ENCODE measurements around the gene SEMA6C. TPM values are rescaled to one million over a fixed set of nuclear protein-coding genes. Genes with fewer than 3 reads are reported as not detected.

Gene SEMA6C
- total RNA-seq (2022; extraction: Qiagen RNA extraction; ENCODE audit: low read depth) = 0.59 to 2.2 TPM (median 1.5 TPM) in 5 replicates

DNA sequence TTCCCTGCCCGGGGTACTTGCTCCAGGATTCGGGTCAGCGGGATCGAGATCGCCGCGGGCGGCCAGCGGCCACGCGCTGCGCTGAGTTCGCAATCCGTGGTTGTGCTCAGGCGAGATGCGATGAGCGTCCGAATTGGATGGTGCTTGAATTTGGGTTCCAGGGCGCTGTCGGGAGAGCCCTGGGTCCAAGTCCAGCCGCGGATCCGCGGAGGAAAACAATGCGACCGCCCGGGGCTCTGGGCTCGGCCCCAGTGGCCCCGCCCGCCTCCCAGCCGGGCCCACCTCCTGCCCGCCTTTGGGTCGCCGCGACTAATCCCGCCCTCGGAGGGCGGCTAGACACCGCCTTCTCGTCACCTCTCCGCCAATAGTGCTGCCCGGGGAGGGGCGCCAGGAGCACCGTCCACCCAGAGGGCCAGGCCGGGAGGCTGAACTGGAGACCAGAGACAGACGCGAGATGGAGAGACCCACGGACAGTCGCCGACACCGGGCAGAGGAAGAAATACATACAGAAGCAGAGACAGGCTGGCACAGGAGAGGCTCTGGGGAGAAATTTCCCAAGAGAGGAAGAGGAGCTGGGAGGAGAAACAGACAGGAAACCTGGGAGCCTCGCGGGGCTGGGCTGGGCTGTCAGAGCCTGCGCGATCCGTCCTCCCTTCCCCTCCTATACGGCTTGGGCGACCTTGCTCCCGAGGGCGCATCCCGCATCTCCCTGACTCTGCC, at the start of gene SEMA6C:
Gene SEMA6C, minus strand, starts transcription at position 220 of the 720 bp plus-strand sequence. CDS start 4,010 bp downstream, outside the sequence.

GRCh38 chr1:151189637-151190445, 43.4 kb upstream of the SEMA6C start, which contains the start of gene VPS72:
TSS of gene VPS72 (minus strand) at chr1:151190197. CDS start at chr1:151190121, 76 bp downstream.

DNA sequence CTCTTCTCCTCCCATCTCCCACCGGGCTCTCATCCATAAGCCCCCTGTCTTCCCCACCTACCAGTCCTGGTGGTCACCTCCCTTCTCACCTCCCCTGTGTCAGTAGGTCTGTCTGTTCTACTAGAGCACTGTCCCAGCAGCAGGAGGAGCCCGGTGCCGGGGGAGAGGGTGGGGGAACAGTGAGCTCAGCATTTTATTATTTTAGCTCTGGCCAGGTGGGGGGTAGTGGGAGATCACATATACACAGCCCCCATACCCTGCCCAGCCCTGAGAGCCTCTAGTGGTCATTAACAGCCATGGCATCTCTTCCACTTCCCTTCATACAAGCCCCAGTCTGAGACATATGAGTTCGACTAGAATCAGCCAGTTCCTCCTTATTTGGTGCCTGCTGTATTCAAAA, 29.4 kb upstream of the SEMA6C start, which contains the start of gene TMOD4:
Gene TMOD4, minus strand, starts transcription at position 119 of the 400 bp plus-strand sequence. CDS start 1,106 bp downstream, outside the sequence.

DNA sequence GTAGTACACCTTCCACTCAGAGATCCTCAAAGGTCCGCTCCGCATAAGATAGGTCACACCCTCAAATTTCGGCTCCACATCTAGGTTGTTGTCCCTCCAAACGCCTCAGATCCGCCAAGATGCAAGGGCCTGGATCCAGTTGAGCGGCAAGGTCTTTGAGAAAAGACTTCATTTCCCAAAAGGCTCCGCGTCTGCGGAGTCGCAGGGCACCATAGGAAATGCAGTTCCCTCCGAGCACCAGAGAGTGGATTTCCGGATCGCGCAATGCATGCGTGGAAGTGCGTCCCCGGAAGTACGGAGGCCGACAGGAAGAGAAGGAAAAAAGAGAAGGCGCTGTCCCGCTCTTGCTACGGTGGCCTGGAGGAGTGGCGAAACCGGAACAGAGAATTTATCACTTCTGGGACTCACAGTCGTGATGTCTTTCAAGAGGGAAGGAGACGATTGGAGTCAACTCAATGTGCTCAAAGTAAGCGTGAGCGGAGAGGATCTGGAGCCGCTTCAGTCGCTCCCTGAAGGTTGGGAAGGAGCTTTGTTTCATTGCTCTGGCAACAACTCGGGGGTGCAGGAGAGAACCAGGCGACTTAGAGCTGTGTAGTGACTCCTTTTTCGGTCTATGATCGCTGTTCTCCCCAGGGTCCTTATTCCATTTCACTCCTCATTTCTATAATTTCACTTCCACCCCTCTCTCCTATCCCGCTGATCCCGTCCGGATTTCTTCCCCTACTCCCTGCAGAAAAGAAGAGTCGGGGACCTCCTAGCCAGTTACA, 19.5 kb upstream of the SEMA6C start, which contains the start of the genes LYSMD1 and SCNM1:
Gene LYSMD1, minus strand, starts transcription at position 165 of the 767 bp plus-strand sequence. CDS start 644 bp downstream, outside the sequence.
Gene SCNM1, plus strand, starts transcription at position 407 of the 767 bp plus-strand sequence. Its CDS starts 9 bp downstream, at position 416.

DNA sequence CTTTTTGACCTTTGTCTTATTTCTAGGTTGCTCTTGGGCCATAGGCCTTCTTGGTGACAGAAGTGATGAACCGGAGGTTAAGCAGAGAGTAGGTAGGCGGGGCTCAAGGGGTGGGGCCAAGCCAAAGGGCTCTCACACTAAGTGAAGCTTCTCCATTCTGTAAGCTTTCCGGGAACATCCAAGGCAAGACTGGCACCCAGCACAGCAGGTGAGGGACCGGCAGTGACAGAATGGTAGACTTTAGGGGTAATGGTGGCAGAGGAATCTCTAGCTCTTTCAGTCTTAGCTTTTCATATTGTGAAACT, 10.0 kb upstream of the SEMA6C start, which contains the start of gene TNFAIP8L2:
Gene TNFAIP8L2, plus strand, starts transcription at position 135 of the 305 bp plus-strand sequence. CDS start 2,049 bp downstream, outside the sequence.

Other genes starting within 250 kb of the SEMA6C start
- 22.0 to 26.5 TPM (median 25.5 TPM) in 5 replicates for gene SETDB1, start 220.3 kb downstream of the SEMA6C start, total RNA-seq (2022; extraction: Qiagen RNA extraction; ENCODE audit: low read depth)
- 233 to 262 TPM (median 240 TPM) in 5 replicates for gene CERS2, start 171.8 kb downstream of the SEMA6C start, total RNA-seq (2022; extraction: Qiagen RNA extraction; ENCODE audit: low read depth)
- 0.87 to 1.3 TPM (median 1.1 TPM) in 5 replicates for gene ANXA9, start 164.3 kb downstream of the SEMA6C start, total RNA-seq (2022; extraction: Qiagen RNA extraction; ENCODE audit: low read depth)
- 2.3 to 4.2 TPM (median 3.8 TPM) in 5 replicates for gene MINDY1, start 139.7 kb downstream of the SEMA6C start, total RNA-seq (2022; extraction: Qiagen RNA extraction; ENCODE audit: low read depth)
- 10.8 to 16.0 TPM (median 14.6 TPM) in 5 replicates for gene PRUNE1, start 138.2 kb downstream of the SEMA6C start, total RNA-seq (2022; extraction: Qiagen RNA extraction; ENCODE audit: low read depth)
- gene BNIPL, start 110.0 kb downstream of the SEMA6C start, total RNA-seq (2022; extraction: Qiagen RNA extraction; ENCODE audit: low read depth) = 0.07 to 0.27 TPM (median 0.09 TPM) in 3 of 5 replicates, not detected in the others
- 4.2 to 7.5 TPM (median 6.7 TPM) in 5 replicates for gene C1orf56, start 98.9 kb downstream of the SEMA6C start, total RNA-seq (2022; extraction: Qiagen RNA extraction; ENCODE audit: low read depth)
- gene CDC42SE1, start 87.0 kb downstream of the SEMA6C start, total RNA-seq (2022; extraction: Qiagen RNA extraction; ENCODE audit: low read depth) = 78.6 to 87.3 TPM (median 81.7 TPM) in 5 replicates
- 9.5 to 20.3 TPM (median 17.4 TPM) in 5 replicates for gene MLLT11, start 86.2 kb downstream of the SEMA6C start, total RNA-seq (2022; extraction: Qiagen RNA extraction; ENCODE audit: low read depth)
- 3.2 to 4.0 TPM (median 3.7 TPM) in 5 replicates for gene GABPB2, start 75.9 kb downstream of the SEMA6C start, total RNA-seq (2022; extraction: Qiagen RNA extraction; ENCODE audit: low read depth)
- not detected in 5 replicates for gene TNFAIP8L2, start 10.0 kb upstream of the SEMA6C start, total RNA-seq (2022; extraction: Qiagen RNA extraction; ENCODE audit: low read depth)
- 4.6 to 7.4 TPM (median 6.9 TPM) in 5 replicates for gene LYSMD1, start 19.3 kb upstream of the SEMA6C start, total RNA-seq (2022; extraction: Qiagen RNA extraction; ENCODE audit: low read depth)
- gene SCNM1, start 19.5 kb upstream of the SEMA6C start, total RNA-seq (2022; extraction: Qiagen RNA extraction; ENCODE audit: low read depth) = 44.7 to 55.2 TPM (median 46.7 TPM) in 5 replicates
- gene TMOD4, start 29.4 kb upstream of the SEMA6C start, total RNA-seq (2022; extraction: Qiagen RNA extraction; ENCODE audit: low read depth) = 0.66 to 0.74 TPM in 2 of 5 replicates, not detected in the others
- gene VPS72, start 43.6 kb upstream of the SEMA6C start, total RNA-seq (2022; extraction: Qiagen RNA extraction; ENCODE audit: low read depth) = 43.3 to 64.3 TPM (median 46.5 TPM) in 5 replicates
- 43.7 to 66.5 TPM (median 45.9 TPM) in 5 replicates for gene PIP5K1A, start 51.9 kb upstream of the SEMA6C start, total RNA-seq (2022; extraction: Qiagen RNA extraction; ENCODE audit: low read depth)
- 160 to 214 TPM (median 195 TPM) in 5 replicates for gene PSMD4, start 108.1 kb upstream of the SEMA6C start, total RNA-seq (2022; extraction: Qiagen RNA extraction; ENCODE audit: low read depth)
- gene ZNF687, start 135.7 kb upstream of the SEMA6C start, total RNA-seq (2022; extraction: Qiagen RNA extraction; ENCODE audit: low read depth) = 8.4 to 14.9 TPM (median 13.4 TPM) in 5 replicates
- 21.8 to 29.0 TPM (median 27.3 TPM) in 5 replicates for gene PI4KB, start 180.8 kb upstream of the SEMA6C start, total RNA-seq (2022; extraction: Qiagen RNA extraction; ENCODE audit: low read depth)
- gene RFX5, start 200.6 kb upstream of the SEMA6C start, total RNA-seq (2022; extraction: Qiagen RNA extraction; ENCODE audit: low read depth) = 21.1 to 26.2 TPM (median 24.6 TPM) in 5 replicates
- 5.1 to 7.6 TPM (median 6.9 TPM) in 5 replicates for gene SELENBP1, start 226.1 kb upstream of the SEMA6C start, total RNA-seq (2022; extraction: Qiagen RNA extraction; ENCODE audit: low read depth)

All from A549 treated with ZK216348 at 1 μM for 4 hours (cell line).